Colonic mucosa (tissue), 4 donors: ENCODE results near the gene SLC25A10. TPM values are rescaled to one million over a fixed set of nuclear protein-coding genes. Genes with fewer than 3 reads are reported as not detected.

ENCODE experiments used
- DNase-seq: peaks from one replicate; pipeline ENCODE4 v3.0.0-alpha.2; 2020
- H3K27ac ChIP-seq: fragments of 200-600 bp; one replicate; pipeline ENCODE4 v1.8.0; 2021
- H3K27me3 ChIP-seq: fragments of 200-600 bp; one replicate; pipeline ENCODE4 v1.8.0; 2021
- H3K36me3 ChIP-seq: fragments of 200-600 bp; one replicate; pipeline ENCODE4 v1.8.0; 2021
- H3K4me1 ChIP-seq: fragments of 200-600 bp; one replicate; pipeline ENCODE4 v1.8.0; 2021; ENCODE audit warnings: mild to moderate bottlenecking
- H3K4me3 ChIP-seq: fragments of 200-600 bp; one replicate; pipeline ENCODE4 v1.8.0; 2021
- H3K9ac ChIP-seq, 2 donors: one replicate each; pipeline ENCODE4 v1.7.0; 2013; ENCODE audit warnings: control low read depth in 2 of 2, low read depth in 2 of 2, low read length in 2 of 2
- H3K9me3 ChIP-seq: fragments of 200-600 bp; one replicate; pipeline ENCODE4 v1.8.0; 2021
- CTCF ChIP-seq: fragments of 200-600 bp; IDR thresholded peaks from one replicate; pipeline ENCODE4 v1.8.0; 2022; ENCODE audit warnings: antibody characterized with exemption, mild to moderate bottlenecking
- intact Hi-C: fragments of 100-400 bp; cut with DNase I; formaldehyde crosslinking; loops from one replicate; pipeline ENCODE4 v1.14.1; 2022
- total RNA-seq, 2 donors: library from RNA; stranded (reverse); fragmentation: NEBNext Ultra II Directional in 1 of 2; extraction: Animal tissue kit (Norgen Biotek cat#: 25700) in 1 of 2; gene quantifications; one replicate each; pipeline ENCODE4 v1.2.1, GENCODE V29; 2021
- donor health status: healthy.
- donor health status: DM: no; HTN: no; CAD: no.
- donor health status: DM: no; HTN: no; CAD: no.

Gene SLC25A10
- total RNA-seq, 2 donors from 2014 or later, result 46.0 to 110 TPM

- Histone ChIP-seq H3K4me3 (peak overlapping the region; percentile 6), H3K4me1 (peaks cover 23% of the 10 kb centered on the region), H3K27me3 (no peaks in the 10 kb centered on the region), H3K36me3 (no peaks in the 10 kb centered on the region), H3K27ac (no peak overlapping the region), H3K9ac (peak overlapping the region; percentile 0 to 60), H3K9me3 (no peaks in the 10 kb centered on the region)
- TF ChIP-seq CTCF, result peak; percentile 96
- intact Hi-C loops, result no loop called here
- DNase-seq, result peak; percentile 89
These were observed 21.7 kb downstream of the SLC25A10 start for GRCh38 chr17:81733507-81734404.

GRCh38 chr17:81734405-81735263 lies 22.6 kb downstream of the SLC25A10 start:
- peak overlapping the region; percentile 43 to 60 for H3K9ac ChIP-seq
- H3K27ac ChIP-seq, result no peak overlapping the region
- H3K9me3 ChIP-seq, result no peaks in the 10 kb centered on the region
- DNase-seq, result peak; percentile 91
- H3K27me3 ChIP-seq, result no peaks in the 10 kb centered on the region
- no peak for TF ChIP-seq CTCF
- H3K36me3 ChIP-seq, result no peaks in the 10 kb centered on the region
- H3K4me3 ChIP-seq, result peak overlapping the region; percentile 6
- intact Hi-C loops, result no loop called here
- peaks cover 23% of the 10 kb centered on the region for H3K4me1 ChIP-seq

GRCh38 chr17:81735264-81736102 lies 23.4 kb downstream of the SLC25A10 start:
- Histone ChIP-seq H3K4me3 (peak overlapping the region; percentile 16), H3K36me3 (no peaks in the 10 kb centered on the region), H3K27me3 (peaks cover 2% of the 10 kb centered on the region), H3K4me1 (peaks cover 23% of the 10 kb centered on the region), H3K9ac (peak overlapping the region; percentile 52 to 55), H3K9me3 (no peaks in the 10 kb centered on the region), H3K27ac (peak overlapping the region; percentile 53)
- intact Hi-C loops, result no loop called here
- TF ChIP-seq CTCF, result no peak
- DNase-seq, result peak; percentile 74

- H3K4me3 ChIP-seq, result no peak overlapping the region
- no peak for DNase-seq
- H3K27me3 ChIP-seq, result peaks cover 15% of the 10 kb centered on the region
- no peaks in the 10 kb centered on the region for H3K9me3 ChIP-seq
- intact Hi-C loops, result no loop called here
- H3K36me3 ChIP-seq, result no peaks in the 10 kb centered on the region
- no peak overlapping the region for H3K27ac ChIP-seq
- TF ChIP-seq CTCF, result no peak
- no peak overlapping the region for H3K9ac ChIP-seq
- peaks cover 23% of the 10 kb centered on the region for H3K4me1 ChIP-seq
These were observed 26.1 kb downstream of the SLC25A10 start for GRCh38 chr17:81737947-81738800.
